ENCODE measurements around the gene ALOX5. TPM values are rescaled to one million over a fixed set of nuclear protein-coding genes. Genes with fewer than 3 reads are reported as not detected.

ALOX5 gene
- total RNA-seq, 1 donor from 2014 or later, result 22.8 TPM

- TF ChIP-seq POLR2A (IDR thresholded peaks at IDR 0.05), result no peak
- TF ChIP-seq, protein P1, sequence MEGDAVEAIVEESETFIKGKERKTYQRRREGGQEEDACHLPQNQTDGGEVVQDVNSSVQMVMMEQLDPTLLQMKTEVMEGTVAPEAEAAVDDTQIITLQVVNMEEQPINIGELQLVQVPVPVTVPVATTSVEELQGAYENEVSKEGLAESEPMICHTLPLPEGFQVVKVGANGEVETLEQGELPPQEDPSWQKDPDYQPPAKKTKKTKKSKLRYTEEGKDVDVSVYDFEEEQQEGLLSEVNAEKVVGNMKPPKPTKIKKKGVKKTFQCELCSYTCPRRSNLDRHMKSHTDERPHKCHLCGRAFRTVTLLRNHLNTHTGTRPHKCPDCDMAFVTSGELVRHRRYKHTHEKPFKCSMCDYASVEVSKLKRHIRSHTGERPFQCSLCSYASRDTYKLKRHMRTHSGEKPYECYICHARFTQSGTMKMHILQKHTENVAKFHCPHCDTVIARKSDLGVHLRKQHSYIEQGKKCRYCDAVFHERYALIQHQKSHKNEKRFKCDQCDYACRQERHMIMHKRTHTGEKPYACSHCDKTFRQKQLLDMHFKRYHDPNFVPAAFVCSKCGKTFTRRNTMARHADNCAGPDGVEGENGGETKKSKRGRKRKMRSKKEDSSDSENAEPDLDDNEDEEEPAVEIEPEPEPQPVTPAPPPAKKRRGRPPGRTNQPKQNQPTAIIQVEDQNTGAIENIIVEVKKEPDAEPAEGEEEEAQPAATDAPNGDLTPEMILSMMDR (IDR thresholded peaks at IDR 0.05), result no peak
- peak in 1 of 2 donors; percentile 86 for DNase-seq (ENCODE audit: extremely low spot score in 2 of 2)
- peak overlapping the region; percentile 44 to 47 for H3K4me3 ChIP-seq
- peak overlapping the region; percentile 86 for H3K27ac ChIP-seq
- intact Hi-C loops (cut with DNase I), result no loop called here
- no peaks in the 10 kb centered on the region for H3K36me3 ChIP-seq
- H3K27me3 ChIP-seq, result no peaks in the 10 kb centered on the region
- H3K9me3 ChIP-seq, result no peaks in the 10 kb centered on the region
- peaks cover 40% of the 10 kb centered on the region for H3K4me1 ChIP-seq
Observed at GRCh38 chr10:45418417-45418848, 44.4 kb downstream of the ALOX5 start.

GRCh38 chr10:45418849-45419675 is 45.0 kb downstream of the ALOX5 start:
- TF ChIP-seq, protein P1 (IDR thresholded peaks at IDR 0.05), result no peak
- no peak for TF ChIP-seq POLR2A (IDR thresholded peaks at IDR 0.05)
- peak in 1 of 2 donors; percentile 70 for TF ChIP-seq POLR2AphosphoS5 (IDR thresholded peaks at IDR 0.05; ENCODE audit: insufficient read depth in 1 of 2, low read depth in 1 of 2)
- Histone ChIP-seq H3K27me3 (no peaks in the 10 kb centered on the region), H3K36me3 (no peaks in the 10 kb centered on the region), H3K9me3 (no peaks in the 10 kb centered on the region), H3K27ac (peak overlapping the region; percentile 86), H3K4me3 (peak overlapping the region; percentile 44 to 47), H3K4me1 (peaks cover 40% of the 10 kb centered on the region)
- DNase-seq (ENCODE audit: extremely low spot score in 2 of 2), result peak in 1 of 2 donors; percentile 86
- intact Hi-C loops (cut with DNase I), result no loop called here

DNA sequence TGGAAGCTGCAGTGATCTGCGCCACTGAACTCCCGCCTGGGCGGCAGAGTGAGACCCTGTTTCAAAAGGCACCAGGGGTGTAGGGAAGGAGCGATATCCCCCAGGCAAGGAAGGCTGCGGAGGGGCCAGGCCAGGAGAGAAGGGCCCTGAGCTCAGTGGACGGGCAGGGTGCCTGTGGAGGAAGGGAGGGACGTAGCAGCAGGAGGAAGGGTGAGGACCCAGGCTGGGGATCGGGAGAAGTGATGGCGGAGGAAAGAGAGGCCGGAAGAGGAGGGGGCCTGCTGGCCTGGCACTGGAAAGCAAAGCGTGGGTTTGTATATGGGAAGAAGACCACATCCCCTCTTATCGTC is 45.6 kb downstream of the ALOX5 start:
- peak; percentile 87 to 90 for DNase-seq (ENCODE audit: extremely low spot score in 2 of 2)
- Histone ChIP-seq H3K27me3 (no peaks in the 10 kb centered on the region), H3K4me3 (peak overlapping the region; percentile 44 to 47), H3K9me3 (no peaks in the 10 kb centered on the region), H3K27ac (peak overlapping the region; percentile 86), H3K4me1 (peaks cover 40% of the 10 kb centered on the region), H3K36me3 (no peaks in the 10 kb centered on the region)
- no peak for TF ChIP-seq POLR2A (IDR thresholded peaks at IDR 0.05)
- no peak for TF ChIP-seq POLR2AphosphoS5 (IDR thresholded peaks at IDR 0.05; ENCODE audit: insufficient read depth in 1 of 2, low read depth in 1 of 2)
- TF ChIP-seq, protein P1 (IDR thresholded peaks at IDR 0.05), result no peak
- intact Hi-C loops (cut with DNase I), result no loop called here

DNA sequence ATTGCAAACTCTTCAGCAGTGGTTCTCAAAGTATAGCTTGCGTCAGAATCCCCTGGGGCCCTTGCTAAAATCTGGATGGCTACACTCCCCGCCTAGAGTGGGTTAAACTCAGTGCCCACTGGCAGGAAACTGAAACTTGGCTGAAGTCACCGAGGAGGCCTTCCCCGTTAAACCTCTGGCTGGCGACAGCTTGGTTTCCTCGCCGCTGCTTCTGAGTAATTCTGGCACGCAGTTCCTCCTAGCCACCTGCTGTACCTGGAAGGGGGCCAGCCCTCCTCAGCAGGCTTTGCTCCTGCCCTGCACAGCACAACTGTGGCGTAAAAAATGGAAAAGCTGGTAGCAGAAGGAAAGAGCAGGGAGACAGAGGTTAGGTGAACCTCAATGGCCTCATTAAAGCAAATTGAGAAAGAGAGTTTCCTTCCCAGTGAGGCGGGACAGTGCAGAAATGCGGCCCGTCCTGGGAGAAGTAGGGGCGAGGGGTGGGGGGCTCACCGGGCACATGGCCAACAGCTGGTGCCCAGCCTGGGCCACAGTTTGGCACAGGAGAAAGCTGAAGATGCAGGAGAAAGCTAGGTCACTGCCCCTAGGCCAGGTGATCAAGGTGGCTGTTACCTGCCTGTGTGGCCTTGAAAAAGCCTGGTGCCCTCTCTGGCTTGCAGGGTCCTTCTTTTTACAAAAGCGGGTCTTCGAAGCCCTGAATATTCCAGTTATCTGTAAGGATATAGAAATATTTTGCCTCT is 46.6 kb downstream of the ALOX5 start:
- intact Hi-C loops (cut with DNase I), result no loop called here
- H3K27ac ChIP-seq, result peak overlapping the region; percentile 86
- no peaks in the 10 kb centered on the region for H3K27me3 ChIP-seq
- peak; percentile 74 to 87 for DNase-seq (ENCODE audit: extremely low spot score in 2 of 2)
- no peak overlapping the region for H3K4me3 ChIP-seq
- H3K36me3 ChIP-seq, result no peaks in the 10 kb centered on the region
- no peaks in the 10 kb centered on the region for H3K9me3 ChIP-seq
- H3K4me1 ChIP-seq, result peaks cover 40% of the 10 kb centered on the region
- TF ChIP-seq POLR2AphosphoS5 (IDR thresholded peaks at IDR 0.05; ENCODE audit: insufficient read depth in 1 of 2, low read depth in 1 of 2), result peak in 1 of 2 donors; percentile 39
- TF ChIP-seq, protein P1 (IDR thresholded peaks at IDR 0.05), result no peak
